ENCODE results near the gene SNX14.

DNA sequence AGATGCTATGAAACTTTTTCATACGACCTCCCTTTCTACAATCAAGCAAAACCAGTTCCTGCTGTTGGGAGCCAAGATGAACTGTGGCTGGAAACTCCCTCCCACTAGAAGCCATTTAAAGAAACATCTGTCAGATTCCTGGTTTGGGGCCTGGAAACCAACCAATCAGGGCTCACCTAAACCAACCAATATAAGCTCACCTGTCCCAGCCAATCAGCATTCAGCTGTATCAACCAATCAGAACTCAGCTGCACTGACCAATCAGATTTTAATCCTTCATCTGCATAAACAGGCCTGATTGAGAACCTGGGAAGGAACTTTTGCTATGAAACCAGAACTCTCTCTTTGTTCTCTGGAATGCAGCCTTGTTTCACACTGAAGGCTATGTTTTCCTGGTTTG, 42.4 kb downstream of the SNX14 start:
- TF ChIP-seq, protein P1, sequence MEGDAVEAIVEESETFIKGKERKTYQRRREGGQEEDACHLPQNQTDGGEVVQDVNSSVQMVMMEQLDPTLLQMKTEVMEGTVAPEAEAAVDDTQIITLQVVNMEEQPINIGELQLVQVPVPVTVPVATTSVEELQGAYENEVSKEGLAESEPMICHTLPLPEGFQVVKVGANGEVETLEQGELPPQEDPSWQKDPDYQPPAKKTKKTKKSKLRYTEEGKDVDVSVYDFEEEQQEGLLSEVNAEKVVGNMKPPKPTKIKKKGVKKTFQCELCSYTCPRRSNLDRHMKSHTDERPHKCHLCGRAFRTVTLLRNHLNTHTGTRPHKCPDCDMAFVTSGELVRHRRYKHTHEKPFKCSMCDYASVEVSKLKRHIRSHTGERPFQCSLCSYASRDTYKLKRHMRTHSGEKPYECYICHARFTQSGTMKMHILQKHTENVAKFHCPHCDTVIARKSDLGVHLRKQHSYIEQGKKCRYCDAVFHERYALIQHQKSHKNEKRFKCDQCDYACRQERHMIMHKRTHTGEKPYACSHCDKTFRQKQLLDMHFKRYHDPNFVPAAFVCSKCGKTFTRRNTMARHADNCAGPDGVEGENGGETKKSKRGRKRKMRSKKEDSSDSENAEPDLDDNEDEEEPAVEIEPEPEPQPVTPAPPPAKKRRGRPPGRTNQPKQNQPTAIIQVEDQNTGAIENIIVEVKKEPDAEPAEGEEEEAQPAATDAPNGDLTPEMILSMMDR (IDR thresholded peaks at IDR 0.05) = no peak
- TF ChIP-seq ZFX (IDR thresholded peaks at IDR 0.05; ENCODE audit: borderline replicate concordance) = no peak
